Stimulated activated CD8-positive, alpha-beta memory T cell treated with anti-CD3 and anti-CD28 coated beads, Interleukin-12 subunit alpha, Interleukin-12 subunit beta, amount 100 ng/mL, for 24 hours (primary cell): ENCODE data around the gene NCAPH2.
"Not testable (repeated sequence)": the region's sequence is repeated elsewhere in the genome, so short reads cannot be mapped to it uniquely, and the experiment has no call there.

ENCODE experiments used
- DNase-seq: peaks from one replicate; pipeline ENCODE4 v3.0.0-alpha.2; 2020; ENCODE audit errors: extremely low read depth

NCAPH2 gene

DNA sequence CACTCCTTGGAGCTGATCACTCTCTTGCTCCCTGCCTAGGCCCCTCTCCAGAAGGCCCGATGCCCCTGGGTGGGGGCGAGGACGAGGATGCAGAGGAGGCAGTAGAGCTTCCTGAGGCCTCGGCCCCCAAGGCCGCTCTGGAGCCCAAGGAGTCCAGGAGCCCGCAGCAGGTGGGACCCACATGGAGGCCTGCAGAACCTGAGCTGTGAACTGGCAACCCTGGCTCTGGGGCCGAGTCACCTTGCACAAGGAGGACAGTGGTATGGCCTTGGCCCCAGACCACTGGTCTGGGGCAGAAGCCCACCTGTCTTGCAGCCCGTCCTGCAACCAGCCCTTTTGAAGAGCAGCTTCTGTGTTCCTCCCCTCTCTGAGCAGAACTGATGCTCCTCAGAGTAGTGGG is 11.1 kb downstream of the NCAPH2 start:
- no peak for DNase-seq

DNA sequence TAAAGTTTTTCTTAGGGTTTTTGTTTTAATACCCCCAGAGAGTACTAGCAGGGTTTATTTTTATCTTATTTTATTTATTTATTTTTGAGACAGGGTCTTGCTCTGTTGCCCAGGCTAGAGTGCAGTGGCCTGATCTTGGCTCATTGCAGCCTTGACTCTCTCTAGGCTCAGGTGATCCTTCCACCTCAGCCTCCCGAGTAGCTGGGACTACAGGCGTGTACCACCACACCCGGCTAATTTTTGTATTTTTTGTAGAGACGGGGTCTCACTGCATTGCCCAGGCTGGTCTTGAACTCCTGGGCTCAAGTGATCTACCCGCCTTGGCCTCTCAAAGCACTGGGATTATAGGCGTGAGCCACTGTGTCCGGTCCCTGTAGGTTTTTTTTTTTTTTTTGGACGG is 12.2 kb downstream of the NCAPH2 start:
- DNase-seq, result not testable (repeated sequence)

DNA sequence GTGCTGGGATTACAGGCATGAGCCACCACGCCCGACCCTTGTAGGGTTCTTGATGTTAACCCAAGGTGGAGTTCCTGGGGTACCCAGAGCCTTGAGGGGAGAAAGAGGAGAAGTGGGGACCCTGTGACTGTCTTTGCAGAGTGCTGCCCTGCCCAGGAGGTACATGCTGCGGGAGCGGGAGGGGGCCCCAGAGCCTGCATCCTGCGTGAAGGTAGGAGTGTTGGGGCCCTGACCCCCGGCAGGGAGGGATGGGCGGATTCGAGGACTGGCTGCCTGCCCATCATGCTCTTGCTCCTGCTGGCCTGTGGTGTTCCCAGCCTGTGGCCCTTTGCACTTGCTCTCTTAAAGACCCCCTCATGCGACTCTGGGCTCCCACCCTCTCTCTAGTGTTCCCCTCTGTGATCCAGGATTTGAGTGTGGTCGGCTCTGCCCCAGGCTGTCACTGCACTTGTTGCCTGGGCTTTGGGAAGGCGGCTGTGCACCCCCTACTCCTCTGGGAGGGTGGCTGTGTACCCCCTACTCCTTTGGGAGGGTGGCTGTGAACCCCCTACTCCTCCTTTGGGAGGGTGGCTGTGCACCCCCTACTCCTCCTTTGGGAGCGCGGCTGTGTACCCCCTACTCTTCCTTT is 12.9 kb downstream of the NCAPH2 start:
- DNase-seq, result no peak

DNA sequence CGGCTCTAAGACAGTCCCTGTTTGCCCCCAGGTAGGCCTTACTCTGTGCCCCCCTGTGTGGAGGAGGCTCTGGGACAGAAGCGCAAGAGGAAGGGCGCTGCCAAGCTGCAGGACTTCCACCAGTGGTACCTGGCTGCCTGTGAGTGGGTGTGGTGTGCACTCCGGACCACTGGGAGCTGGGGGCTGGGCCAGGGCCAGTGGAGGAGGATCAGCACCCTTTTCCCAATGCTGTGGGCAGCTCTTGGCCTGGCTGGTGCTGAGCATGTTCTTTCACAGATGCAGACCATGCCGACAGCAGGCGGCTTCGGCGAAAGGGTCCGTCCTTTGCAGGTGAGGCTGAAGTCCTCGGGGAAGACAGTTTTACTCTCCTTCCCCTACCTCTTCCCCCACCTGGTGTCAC is 13.7 kb downstream of the NCAPH2 start:
- DNase-seq, result no peak

DNA sequence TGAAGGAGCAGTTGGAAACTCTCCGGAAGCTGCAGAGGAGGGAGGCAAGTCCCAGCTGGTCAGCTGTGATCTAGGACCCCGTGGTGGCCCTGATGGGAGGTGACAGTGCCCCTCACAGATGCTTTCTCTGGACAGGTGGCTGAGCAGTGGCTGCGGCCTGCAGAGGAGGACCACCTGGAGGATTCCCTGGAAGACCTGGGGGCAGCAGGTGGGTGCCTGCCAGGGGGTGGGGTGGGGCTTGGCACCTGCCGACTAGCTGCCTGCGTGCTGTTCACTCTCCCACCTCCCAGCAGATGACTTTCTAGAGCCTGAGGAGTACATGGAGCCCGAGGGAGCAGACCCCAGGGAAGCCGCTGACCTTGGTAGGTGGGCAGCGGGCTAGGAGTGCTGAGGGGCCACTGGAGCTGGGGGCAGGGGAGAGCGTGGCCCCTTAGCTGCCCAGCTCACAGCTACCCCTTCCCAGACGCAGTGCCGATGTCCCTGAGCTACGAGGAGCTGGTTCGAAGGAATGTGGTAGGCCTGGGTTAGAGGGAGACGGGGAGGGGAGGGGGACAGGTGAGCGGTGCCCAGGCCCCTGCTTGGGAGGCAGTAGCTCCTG is 14.3 kb downstream of the NCAPH2 start:
- DNase-seq, result no peak

DNA sequence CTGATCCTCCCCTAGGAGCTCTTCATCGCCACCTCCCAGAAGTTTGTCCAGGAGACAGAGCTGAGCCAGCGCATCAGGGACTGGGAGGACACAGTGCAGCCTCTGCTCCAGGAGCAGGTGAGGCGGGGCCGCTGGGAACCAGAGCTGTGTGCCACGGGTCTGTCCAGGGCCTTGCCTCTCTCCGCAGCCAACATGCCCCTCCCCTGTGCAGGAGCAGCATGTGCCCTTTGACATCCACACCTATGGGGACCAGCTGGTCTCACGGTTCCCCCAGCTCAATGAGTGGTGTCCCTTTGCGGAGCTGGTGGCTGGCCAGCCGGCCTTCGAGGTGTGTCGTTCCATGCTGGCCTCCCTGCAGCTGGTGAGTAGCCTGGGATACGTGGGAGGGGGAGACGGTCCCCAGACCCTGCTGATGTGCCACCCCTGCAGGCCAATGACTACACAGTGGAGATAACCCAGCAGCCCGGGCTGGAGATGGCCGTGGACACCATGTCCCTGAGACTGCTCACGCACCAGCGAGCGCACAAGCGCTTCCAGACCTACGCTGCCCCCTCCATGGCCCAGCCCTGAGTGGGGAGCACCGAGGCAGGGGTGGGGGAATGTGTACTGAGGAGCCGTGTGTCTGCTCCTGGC is 14.9 kb downstream of the NCAPH2 start:
- no peak for DNase-seq

DNA sequence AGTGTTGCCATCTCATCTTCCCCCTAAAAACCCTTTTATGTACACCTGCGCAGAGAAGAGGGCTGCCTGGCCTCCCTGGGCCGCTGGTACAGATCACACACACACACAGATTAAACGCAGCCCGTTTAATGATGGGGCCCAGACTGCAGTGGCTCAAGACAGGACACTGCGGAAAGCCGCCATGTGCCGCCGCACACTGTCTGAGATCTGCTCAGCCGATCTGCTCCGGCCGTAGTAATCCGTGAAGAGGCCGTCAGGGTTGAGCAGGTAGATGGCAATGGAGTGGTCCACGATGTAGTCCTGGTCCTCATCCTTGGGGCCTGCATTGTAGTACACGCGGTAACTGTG is 15.4 kb downstream of the NCAPH2 start:
- DNase-seq, result no peak

DNA sequence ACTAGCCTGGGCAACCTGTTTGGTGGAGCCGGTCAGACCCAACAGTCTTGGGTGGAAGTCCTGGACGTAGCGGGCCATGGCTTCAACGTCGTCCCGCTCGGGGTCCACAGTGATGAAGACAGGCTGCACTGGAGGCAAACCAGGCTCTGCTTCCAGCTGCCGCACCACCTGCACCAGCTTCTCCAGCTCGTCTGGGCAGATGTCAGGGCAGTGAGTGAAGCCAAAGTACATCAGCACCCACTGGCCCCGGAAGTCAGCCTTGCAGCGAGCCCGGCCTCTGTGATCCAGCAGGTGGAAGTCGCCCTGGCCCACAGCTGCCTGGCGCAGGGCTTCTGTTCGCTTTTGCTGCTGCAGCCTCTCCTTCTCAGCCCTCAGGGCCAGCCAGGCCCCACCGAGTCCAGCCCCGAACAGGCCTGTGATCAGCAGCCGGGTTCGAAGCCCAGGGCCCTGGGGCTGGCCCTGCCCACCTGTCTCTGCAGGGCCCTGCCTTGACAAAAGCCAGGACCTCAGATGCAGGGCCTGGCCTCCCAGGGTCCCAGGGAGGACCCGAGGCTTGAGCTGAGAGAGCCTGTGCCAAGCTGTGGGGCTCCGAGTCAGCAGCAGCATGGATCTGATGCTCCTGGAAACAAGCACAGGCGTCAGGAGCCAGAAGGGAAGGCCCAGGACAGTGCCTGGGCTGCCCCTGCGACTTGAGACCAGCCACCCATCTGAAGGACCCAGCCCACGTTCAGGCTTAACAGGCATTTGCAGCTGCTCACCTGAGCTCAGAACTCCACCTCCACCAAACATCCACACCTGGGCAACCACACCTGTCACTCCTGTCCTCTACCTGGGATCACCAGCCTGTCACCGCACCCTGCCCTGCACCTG is 16.0 kb downstream of the NCAPH2 start:
- DNase-seq, result no peak

DNA sequence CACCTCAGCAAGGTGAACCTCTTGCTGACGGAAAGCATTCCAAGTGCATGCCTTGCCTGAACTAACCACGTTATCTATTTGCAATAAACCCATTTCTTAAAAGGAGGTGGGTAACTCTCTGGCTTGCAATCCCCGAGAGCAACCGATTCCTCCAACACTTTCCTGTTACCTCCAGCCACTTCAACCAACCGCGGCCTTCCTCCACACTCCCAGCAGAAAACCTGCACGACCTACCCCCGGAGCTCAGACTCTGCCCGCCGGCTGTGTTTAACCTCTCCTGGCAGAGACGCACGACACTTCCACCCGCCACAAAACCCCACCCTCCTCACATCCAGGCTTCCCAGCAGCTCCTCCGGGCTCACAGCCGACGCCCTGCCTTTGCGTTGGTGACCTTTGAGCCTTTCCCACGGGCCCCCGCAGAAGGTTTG is 16.7 kb downstream of the NCAPH2 start:
- no peak for DNase-seq

DNA sequence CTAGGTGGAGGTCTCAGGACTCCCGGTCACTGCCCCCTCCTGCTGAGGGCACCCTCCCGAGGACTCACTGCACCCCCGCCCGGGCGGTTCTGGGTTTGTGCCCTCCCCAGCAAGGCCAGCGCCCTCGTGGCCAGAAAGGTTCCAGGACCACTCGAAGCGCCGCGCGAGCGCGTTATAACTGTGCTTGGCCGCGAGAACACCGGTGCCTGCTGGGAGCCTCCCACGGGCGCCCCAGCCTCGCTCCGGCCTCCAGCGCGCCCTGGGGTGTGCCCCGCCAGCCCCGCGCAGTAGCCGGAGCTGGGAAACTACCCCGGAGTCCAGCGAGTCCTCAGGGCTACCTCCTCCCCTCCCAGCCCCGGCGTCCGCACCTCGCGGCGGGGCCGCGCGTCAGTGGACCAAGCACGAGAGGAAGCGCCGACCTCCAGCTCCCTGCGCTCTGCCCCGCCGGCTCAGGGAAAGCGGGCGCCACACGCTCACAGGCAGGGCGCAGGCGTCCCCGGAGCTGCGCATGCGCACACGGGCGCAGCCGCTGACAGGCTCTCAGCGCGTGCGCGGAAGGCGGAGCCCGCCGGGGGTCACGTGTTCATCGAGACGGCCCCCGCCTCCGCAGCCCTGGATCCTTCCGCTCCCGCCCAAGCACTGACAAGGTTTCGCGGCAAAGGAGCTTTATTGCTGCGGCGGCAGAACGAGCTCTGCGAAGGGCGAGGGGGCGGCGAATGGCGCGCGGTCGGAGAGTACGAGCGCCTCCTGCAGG is 17.3 kb downstream of the NCAPH2 start, which contains the start of gene SCO2:
Gene SCO2 (minus strand): TSS at position 495 of the 754 bp plus-strand sequence. CDS start 1,187 bp downstream, outside the sequence.
- DNase-seq, result peak; percentile 94

DNA sequence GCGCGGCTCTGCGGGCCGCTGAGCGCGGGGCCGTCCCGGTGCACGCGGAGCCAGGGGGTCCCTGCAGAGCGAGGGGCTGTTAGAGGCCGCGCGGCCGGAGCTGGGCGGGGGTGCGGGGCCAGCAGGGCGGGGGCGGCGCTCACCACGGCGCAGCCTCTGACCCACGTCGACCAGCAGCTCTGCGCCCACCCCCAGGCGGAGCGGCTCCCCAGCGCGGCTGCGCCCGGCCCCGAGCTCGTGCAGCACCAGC is 17.8 kb downstream of the NCAPH2 start:
- DNase-seq, result no peak

DNA sequence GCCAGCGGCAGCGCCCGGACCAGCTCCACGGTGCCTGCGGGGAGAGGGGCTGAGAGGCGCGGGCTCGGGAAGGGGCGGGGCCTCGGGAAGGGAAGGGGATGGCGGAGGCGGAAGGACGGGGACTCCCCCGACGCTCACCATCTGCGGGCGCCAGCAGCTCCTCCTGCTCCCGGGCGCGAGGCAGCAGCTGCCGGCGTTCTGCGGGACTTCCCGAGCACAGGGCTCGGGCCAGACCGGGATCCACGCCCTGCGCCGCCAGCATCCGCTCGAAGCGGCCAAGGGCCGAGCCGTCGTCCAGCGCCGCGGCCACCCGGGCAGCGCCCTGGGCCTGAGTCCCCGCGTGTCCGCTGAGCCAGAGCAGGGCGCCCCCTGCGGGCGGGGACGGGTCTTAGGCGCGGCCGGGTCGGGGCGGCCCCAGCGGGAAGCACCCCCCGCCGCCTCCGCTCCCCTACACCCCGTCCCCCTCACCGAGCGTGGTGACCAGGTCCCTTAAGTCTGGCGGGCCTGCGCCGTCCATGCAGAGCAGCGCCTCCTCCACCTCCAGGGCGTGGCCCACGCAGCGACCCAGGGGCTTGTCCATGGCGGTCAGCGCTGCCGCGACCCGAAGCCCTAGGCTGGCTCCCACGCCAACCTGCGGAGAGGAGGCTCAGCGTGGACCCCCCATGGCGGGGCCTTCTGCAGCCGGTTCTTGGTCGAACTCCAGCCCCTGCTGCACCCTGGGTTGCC is 18.2 kb downstream of the NCAPH2 start:
- peak; percentile 64 for DNase-seq

DNA sequence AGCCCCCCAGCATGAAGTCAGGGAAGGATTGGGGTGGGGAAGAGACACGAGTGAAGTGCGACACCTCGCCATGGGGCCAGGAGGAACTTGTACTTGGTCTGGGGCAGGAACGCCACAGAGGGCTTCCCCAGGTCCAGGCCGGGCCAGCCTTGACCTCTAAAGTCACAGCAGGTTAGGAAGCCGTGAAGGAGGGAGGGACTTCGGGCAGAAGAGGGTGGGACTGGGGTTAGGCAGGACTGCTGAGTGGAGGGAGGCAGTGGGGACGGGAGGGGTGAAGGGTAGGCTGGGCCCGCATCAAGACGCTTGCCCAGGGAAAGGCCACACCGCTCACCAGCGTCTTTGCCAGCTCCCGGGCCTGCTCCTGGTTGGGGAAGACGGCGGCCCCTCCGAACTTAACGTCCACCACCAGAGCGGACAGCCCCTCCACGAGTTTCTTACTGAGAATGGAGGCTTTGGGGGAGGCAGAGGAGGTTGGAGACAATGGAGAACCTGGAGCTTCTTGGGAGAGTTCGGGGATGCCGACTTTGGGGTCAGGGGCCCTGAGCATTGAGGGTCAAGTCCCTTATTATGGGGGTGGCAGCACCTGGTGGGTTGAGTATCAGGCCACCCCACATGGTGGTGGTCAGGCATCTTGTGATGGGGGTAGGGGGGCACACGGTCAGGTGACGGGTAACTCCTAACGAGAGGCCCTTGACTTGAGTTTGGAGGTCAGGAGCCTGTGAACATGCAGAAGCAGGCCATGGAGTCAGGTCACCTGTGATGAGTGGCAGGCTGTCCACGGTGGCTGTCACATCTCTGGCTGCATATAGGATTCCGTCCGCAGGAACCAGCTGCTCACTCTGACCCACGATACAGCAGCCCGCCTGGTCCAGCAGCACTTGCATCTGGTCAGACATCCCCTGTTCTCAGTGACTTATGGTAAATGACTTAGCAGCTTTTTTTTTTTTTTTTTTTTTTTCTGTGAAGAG is 19.1 kb downstream of the NCAPH2 start:
- DNase-seq, result no peak

DNA sequence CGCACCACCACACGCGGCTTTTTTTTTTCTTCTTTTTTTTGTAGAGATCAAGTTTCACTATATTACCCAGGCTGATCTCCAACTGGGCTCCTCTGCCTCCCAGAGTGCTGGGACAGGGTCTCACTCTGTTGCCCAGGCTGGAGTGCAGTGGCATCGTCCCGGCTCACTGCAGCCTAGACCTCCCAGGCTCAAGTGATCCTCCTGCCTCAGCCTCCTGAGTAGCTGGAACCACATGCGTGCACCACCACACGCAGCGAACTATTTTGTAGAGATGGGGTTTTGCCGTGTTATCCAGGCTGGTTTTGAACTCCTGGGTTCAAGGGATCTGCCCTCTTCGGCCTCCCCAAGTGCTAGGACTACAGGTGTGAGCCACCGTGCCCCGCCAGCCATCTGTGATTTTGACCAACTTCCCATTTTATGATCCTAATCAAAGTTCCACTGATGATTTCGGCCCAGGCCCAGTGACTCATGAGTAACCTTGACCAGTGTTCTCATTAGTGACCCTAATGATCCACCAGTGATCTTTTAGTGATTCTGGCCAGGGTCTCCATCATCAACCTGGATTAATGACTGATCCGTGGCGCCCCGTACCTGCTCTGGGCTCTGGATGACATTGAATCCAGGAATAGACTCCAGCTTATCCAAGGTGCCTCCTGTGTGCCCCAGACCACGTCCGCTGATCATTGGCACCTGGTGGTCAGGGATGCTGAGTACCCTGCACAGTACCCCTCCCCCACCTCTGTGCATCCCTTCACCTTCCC is 20.1 kb downstream of the NCAPH2 start:
- DNase-seq, result no peak

DNA sequence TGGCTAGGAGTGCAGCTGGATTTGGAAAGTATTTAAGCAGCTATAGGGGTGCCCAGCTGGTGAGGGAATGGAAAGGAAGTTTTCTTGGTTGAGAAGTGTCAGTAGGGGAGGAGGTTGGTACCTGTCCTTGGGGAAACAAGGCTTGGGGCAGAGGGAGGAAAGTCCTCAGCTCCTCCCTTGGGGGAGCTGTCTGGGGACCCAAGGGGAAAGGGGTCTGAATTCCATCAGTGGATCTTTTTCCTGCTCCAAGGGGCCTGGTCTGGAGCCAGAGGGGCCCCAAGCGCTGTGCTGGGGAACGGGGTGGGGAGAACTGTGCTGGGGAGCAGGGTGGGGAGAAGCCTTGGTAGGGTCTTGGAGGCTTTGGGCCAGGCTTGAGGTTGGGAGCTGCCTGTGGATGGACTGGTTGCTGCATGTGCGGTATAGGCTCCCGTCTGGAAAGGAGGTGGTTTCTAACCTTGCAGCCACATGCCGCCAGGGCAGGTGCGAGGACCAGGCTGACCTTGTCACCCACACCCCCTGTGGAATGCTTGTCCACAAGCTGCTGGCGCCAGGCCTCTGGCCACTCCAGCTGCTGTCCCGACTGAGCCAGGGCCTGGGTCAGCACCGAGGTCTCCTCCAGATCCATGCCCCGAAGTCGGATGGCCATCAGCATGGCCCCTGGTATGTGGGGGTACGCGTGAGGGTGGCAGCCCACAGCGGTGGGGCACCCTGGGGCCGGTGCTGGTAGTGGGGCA is 20.8 kb downstream of the NCAPH2 start:
- DNase-seq, result no peak

DNA sequence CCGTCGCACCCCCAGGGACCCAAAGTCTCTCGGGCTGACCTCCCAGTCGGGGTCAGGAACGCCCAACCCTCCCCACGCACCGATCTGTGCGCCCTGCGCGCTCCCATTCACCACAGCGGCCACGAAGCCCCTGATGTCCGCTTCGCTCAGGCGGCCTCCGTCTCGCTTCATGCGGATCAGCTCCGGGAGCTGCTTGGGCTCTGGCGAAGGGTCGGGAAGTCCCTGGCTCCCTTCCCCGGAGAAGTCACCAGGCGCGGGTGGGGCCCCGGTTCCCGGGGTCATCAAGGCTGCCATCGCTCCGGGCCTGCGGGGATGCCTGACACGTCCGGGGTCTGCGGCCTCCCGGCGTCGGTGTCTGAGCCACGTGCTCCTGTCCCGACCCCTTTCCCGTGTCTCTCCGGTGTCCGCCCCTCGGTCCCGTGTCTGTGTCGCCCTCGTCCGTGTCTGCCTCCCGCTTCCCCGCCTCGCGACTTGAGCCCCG is 21.4 kb downstream of the NCAPH2 start:
- DNase-seq, result no peak

DNA sequence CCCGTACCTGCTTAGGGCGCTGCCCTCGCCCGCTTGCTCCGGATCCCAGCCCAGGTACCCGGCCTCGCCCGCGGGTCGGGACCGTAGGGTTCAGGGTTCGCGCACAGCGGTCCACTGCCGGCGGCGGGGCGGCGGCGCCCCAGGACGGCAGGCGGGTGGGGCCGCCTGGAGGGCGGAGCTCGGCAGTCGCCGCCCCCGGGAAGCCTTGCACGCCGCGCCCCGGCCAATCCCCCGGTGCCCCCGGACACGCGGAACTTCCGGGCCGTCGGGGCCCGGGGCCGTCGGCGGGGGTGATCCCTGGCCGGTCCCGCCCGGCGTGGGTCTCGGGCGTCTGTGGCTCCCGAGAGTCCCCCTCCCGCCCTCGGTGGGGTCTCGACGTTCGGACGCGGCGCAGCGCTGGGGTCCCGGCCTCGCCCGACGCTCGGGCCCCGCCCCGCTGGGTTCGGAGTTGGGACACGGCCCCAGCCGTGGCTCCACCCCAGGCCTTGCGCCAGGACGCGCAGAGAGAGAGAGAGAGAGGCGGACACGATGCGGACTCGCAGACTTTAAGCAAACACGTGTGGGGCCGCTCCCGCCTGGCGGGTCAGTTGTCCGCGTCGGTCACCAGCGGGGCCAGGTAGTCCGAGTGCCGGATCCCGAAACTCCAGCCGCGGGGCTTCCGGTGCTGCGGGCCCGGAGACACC is 22.0 kb downstream of the NCAPH2 start, which contains the start of gene TYMP:
Gene TYMP (minus strand): TSS at position 116 of the 683 bp plus-strand sequence. CDS start 303 bp downstream, outside the sequence.
- no peak for DNase-seq

DNA sequence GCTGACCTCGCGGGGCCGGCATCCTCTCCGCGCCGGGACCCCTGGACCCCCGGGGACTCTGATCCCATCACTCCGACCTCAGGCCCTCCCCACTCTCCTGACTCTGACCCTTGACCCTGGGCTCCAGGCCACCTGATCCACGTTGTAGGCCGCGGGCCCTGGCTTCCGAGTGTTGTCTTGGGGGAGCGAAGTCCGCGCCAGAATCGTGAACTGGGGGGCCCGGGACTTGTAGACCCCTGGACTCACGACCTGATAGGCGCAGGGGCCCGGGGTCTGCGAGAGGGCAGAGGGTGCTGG is 22.5 kb downstream of the NCAPH2 start:
- no peak for DNase-seq
